Ramos (cell line): Measurements from ENCODE around the gene ATF7.
"Not testable (repeated sequence)": the region's sequence is repeated elsewhere in the genome, so short reads cannot be mapped to it uniquely, and the experiment has no call there.

Experiments used
- in situ Hi-C: fragments of 300-500 bp; cut with MboI; formaldehyde crosslinking; loops from one replicate; pipeline ENCODE4 v1.14.3; 2022; ENCODE audit warnings: low sequenced_read_pairs; ENCODE audit not compliant: unreplicated experiment

The ATF7 gene

DNA sequence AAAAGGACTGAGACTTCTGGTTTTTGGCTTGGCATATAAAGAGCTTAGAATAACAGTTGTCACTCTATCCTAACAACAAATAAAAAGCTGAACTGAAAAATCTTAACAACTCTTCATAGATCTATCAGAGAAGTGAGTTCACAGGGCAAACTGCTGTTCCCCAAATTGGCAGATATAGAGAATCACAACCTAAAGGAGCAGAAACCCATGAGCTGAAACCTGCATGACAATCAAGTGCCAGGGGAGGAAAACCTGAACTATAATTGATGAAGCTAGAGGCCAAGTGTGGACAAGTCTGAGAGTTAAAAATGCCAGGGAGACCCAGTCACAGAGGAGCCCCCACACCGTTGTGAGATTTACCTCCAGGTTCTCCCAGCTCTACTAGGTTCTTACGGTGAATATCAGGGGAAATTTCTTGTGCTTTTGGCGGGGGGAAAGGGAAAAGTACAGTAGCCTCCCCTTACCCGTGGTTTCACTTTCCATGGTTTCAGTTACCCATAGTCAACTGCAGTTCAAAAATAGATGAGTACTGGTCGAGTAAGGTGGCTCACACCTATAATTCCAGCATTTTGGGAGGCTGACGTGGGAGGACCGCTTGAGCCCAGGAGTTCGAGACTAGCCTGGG is 53.9 kb downstream of the ATF7 start:
- in situ Hi-C loops = no loop called here

DNA sequence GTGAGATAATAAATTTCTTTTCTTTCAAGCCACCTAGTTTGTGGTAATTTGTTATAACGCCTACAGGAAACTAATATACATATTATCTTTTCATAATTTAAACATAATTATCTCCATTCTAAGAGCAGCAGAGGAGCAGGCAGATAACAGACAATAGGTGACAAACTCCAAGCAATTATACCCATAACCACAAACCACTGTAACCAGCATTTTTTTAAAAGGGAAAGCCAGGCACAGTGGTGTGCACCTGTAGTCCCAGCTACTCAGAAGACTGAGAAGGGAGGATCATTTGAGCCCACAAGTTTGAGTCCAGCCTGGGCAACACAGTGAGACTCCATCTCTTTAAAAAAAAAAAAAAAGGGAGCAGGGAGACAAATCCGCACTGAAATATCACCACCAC is 54.9 kb downstream of the ATF7 start:
- in situ Hi-C loops = no loop called here

DNA sequence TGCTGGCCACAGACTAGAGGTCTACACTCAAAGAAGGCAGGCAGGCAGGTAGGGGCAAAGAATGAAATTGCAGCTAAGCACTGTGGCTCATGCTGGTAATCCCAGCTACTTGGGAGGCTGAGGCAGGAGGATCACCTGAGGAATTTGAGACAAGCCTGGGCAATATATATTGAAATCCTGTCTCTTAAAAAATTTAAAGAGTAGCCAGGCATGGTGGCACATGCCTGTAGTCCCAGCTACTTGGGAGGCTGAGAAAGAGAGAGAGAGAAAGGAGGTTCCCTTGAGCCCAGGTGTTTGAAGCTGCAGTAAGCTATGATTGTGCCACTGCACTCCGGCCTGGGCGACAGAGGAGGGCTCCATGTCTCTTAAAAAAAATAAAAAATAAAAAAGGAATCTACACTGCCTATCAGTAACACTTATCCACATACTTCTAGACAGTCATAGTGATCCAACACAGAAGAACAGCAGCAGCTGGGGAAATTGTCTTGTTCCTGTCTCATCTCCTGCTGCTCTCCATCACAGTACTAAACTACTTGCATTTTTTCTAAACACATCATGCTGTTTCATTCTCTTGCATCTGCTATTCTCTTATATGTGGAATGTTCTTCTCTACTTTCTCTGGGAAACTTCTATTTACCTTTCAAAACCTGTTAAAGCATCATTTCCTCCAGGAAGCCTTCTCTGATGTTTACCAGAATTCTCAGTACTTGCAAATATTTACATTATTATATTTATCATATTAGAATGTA is 57.2 kb downstream of the ATF7 start:
- in situ Hi-C loops = no loop called here

DNA sequence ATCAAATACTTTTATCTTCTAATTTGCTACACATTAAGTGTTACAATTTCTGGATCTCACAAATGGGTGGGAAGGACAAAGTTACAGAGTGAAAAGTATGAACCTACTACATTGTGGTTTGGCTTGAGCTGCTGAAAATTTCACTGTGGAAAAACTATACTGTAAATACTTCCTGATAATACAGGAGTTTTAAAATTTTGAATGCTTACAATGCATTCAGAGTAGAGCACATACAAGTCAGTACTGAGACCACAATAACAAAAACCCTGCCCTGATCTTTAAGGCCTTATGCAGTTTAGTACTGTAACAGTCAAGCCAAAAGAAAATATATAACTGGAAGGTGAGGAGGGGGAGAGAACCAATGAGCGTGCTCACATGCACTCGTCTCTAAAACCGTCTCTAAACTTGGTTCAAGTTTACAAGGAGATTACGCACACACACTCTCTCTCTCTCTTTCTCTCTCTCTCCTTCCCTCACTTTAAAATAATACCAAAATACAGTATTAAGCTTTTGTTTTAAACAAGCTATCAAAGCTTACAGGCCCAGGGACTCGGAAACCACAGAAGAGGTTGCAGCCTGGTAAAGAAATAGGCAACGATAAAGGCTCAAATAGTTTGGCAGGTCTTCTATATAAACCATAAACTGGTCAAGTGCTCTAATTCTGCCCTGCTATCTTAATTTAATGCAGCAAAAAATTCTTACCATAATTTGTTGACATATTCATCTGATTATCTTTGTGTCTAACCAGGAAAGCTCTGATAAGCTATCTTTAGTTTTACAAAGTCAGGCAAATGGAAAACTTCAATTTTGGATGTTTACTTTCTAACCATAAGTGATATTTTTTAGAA is 58.0 kb downstream of the ATF7 start:
- in situ Hi-C loops = no loop called here

DNA sequence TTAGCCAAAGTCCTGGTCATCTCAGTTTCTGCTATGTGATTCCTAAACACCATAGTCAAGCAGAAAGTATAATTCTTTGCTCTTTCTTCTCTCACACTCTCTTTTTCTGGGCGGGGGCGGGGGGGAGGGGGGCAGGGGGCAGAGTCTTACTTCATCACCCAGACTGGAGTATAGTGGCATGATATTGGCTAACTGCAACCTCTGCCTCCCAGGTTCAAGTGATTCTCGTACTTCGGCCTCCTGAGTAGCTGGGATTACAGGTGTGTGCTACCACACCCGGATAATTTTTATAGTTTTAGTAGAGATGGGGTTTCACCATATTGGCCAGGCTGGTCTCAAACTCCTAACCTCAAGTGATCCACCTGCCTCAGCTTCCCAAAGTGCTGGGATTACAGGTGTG is 60.8 kb downstream of the ATF7 start:
- in situ Hi-C loops = not testable (repeated sequence)

DNA sequence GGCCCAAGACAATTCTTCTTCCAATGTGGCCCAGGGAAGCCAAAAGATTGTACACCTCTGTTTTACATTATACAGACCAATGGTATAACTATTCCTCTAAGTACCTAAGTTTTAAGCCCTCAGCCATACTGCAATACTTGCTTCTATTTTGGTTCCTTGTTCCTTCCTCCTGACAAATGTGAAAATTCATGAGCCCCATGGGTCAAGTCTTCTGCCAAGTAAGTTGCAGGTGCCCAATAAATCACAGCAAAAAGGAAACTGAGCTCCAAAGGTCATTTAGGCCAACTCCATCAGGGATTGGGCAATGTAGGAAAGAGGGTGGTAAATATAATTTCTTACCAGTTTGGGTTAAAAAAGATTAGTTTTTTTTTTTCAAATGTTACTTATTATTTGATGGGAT is 61.2 kb downstream of the ATF7 start:
- in situ Hi-C loops = no loop called here

DNA sequence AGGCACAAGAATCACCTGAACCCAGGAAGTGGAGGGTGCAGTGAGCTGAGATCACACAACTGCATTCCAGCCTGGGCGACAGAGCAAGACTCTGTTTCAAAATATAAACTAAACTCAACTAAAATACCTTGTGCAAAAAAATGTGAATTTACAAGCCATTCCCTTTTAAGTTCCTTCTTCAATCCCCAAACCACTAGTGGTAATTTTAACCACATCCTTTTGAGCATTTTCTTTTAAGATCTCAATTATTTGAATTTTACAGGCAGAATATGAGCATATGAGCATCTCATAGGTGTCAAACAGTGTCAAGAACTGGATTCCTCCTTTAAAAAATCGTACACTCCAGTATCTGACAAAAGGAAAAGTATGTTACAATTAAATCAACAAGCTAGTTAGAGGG is 61.9 kb downstream of the ATF7 start:
- in situ Hi-C loops = no loop called here

DNA sequence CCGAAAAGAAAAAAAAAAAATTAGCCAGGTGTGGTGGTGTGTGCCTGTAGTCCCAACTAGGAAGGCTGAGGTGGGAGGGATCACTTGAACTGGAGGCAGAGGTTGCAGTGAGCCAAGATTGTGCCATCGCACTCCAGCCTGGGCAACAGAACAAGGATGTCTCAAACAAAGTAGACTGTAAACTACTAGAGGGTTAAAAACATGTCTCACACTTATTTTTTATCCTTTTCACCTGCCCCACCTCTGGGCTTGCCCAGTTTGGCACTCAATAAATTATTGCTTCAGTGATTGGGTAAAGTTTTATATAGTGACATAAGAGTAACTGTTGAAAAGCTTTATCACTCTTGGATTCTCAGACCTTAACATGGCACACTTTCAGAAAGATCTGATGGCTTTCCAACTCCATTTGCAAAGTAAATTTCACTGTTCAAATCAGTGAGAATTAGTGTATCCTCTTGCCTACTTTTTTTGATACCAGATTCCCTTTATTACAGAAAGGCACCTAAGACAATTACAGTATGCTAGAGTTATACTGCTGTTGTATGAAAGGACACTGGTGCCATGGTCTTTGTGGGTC is 62.6 kb downstream of the ATF7 start:
- in situ Hi-C loops = no loop called here

DNA sequence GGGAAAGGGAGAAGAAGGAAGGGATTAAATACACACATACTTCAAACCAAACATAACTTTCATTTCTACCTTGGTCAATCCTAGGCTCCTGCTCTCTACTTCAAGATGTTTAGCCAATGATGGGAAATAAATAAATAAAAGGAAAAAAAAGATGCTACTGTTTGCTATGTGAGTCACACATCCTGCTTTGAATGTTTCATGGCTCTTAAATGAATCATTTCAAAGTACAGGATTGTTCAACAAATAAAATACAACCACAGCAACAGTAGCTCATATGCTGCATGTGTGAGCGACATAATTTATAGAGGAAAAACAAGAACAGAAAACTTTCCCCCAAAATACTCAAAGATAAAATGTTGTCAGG is 64.6 kb downstream of the ATF7 start:
- in situ Hi-C loops = no loop called here

DNA sequence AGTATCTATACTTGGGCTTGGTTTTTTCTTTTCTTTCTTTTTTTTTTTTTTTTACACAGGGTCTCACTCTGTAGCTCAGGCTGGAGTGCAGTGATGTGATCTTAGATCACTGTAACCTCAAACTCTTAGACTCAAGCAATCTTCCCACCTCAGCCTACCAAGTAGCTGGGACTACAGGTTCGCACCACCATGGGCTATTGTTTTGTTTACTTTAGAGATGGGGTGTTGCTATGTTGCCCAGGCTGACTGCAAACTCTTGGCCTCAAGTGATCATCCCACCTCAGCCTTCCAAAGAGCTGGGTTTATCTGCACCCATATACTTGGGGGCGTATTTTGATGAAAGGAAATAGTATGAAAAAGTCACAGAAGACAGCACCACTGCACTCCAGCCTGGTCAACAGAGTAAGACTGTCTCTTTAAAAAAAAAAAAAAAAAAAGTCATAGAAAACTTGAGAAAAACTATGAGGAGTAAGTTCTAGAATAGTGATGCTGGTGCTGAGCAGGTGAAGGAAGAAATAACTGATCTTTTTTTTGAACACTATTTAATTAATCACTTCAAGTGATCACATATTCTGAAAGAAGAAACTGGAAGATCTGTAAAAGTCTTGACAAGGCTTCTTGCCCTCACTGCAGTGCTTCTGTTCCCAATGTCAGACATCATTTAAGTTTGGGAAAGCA is 65.1 kb downstream of the ATF7 start:
- in situ Hi-C loops = no loop called here

DNA sequence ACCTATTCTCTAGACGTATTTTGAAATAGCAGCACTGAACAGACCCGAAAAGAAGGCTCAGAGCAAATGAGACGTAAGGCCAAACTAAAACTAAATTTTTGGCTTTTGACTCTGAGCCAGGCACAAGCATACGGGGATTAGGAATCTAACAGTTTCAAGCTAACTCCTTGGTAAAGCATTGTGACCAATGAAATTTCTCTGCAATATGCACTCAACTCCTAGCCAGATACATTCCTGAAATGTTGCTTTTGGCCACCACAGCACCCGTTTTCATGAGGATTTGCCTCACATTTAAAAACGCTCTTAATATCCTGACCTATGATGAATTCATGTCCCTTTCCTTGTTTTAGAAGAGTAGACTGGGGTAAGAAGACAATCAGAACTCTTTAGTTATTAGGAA is 65.8 kb downstream of the ATF7 start:
- in situ Hi-C loops = no loop called here

DNA sequence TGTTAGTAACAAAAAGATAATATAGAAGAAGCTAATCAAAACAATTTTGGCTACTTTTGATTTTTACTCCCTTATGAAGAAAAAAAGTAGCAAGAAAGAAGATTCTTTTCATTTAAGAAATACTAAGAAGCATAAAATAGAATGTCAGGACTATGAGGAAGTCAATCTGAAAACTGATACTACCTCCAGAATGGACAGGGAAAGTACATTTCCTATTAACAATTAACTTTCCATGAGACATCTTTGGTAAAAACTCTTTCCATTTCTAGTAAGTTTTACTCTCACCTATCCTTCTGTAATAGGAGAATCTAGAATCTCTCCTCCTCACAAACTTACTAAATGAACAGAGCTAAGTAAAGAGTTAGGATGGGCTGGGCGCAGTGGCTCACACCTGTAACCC is 67.6 kb downstream of the ATF7 start:
- in situ Hi-C loops = no loop called here

DNA sequence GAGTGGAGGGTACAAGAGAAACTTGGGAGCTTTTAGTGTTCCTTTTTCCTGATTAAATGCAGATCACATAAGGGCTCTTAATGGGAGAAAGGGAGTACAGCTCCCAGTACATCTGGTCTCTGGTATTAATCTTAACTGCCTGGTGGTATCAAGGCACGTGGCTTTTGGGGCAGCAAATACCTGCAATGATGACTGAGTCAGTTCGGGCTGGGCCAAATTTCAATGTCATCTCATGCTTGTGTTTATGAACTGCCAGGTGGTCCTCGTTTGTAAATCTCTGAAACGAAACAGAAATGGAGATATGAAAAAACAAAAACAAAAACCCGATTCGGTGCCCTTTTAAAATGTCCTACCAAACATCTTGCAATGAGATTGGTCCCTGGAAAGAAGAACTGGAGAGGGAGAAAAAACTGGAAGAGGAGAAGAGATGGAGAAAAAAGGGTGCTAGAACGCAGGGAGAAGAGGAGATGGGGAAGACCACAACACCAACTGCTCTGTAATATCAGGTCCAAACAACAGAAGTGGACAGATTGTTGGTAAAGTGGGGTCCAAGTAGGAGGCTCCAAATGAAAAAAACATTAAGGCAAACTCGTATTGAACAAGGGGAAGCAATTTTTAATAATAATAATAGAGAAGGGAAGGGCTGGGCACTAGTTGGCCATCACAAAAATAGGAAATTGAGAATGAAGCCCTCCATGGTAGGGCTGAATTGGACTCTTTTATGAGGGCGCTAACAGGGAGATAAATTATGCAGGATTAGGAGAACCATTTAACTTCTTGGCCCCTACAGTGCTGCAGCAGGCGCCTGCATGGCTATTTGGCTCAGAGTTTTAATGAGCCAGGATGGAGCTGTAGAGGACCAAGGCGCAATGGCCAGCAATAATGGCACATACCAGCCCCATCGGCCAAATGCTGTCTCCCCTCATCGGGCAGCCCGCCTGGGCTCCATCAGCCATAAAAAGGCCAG is 73.5 kb downstream of the ATF7 start:
- in situ Hi-C loops = no loop called here

DNA sequence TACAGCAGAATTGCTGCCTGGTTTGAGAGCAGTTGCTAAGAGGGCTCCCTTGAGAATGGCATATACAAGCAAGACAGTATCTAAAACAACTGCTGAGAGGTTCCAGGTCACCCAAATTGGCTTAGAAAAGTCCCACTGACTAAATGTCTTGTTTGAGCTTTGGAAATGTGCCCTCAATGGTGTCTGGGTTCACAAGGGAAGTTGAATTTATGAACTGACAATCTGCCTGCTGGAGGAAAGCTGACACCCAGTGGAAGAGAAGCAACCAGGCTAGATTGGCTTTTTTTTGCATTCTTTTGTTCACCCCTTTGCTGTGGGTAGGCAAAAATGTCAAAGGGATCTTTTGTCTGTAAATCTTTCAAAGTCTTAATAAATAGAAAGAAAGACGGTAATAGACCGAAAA is 74.3 kb downstream of the ATF7 start:
- in situ Hi-C loops = no loop called here

DNA sequence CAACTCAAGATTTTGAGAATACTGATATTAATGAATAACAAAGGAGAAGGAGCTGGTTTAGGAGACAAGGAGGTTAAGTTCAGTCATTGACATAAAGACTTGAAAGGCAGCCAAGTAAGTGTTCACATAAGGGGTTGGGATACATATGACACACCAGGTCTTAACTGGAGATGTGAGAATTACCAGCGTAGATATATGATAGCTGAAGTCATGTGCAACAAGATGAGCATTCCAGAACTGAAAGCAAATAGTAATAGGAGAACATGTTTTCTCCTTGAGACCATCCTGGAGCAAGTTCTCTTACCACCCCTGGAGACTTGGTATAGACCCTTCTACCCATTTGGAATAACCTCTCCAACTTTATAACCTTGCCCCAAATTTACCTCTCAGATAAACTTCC is 75.6 kb downstream of the ATF7 start:
- in situ Hi-C loops = no loop called here

DNA sequence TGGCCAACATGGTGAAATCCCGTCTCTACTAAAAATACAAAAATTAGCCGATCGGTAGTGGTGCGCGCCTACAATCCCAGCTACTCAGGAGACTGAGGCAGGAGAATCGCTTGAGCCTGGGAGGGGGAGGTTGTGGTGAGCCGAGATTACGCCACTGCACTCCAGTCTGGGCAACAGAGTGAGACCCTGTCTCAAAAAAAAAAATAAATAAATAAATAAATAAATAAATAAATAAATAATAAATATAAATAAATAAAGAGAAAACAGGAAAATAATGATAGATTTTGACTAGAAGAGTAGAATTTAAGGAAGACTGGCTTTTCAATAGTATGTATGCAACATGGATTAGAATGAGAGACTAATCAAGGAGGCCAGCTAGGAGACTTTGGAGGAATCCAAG is 76.1 kb downstream of the ATF7 start:
- in situ Hi-C loops = not testable (repeated sequence)

DNA sequence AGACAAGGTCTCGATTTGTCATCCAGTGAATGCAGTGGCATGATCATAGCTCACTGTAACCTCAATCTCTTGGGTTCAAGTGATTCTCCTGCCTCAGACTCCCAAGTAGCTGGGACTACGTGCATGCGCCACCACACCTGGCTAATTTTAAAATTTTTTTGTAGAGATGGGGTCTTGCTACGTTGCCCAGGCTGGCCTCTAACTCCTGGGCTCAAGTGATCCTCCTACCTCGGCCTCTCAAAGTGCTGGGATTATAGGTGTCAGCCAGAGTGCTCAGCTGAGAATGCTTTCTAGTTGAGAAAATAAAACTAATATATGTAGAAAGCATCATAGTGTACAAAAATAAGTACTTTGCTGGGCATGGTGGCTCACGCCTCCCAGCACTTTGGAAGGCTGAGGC is 77.8 kb downstream of the ATF7 start:
- in situ Hi-C loops = loop anchor here (10.0 kb wide), 1 partner anchor 126 kb away; the partner anchor contains the start of gene ATP5MC2

DNA sequence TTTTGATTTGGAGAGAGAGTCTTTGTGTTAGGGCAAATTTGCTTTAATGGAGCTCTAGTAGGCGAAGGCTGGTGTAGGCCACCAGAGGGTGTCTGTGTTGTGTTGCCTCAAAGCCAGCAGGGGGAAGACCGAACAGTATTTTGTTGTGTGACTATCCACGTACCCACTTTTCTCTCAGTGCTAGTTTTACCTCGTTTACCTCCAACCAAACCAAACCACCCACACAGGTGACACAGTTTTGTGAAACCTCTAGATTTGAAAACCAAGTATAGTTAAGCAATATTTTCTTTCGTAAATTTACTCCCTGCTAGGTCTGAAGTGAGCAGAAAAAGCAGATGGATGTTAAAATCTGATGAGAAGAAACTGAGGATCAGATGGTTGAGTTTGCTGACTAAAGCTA is 82.6 kb downstream of the ATF7 start:
- in situ Hi-C loops = loop anchor here (10.0 kb wide), 1 partner anchor 131 kb away; the partner anchor contains the start of gene ATP5MC2

DNA sequence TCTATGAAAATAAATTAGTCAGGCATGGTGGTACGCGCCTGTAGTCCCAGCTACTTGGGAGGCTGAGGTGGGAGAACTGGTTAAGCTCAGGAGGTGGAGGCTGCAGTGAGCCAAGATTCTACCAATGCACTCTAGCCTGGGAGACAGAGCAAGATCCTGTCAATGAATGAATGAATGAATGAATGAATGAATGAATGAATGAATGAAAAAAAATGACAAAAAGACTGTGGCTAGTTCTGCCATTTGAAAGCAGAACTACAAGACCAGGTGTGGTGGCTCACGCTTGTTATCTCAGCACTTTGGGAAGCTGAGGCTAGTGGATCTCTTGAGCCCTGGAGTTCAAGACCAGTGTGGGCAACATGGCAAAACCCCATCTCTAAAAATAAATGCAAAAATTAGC is 86.7 kb downstream of the ATF7 start:
- in situ Hi-C loops = no loop called here
